ENCODE results near the gene PNMA8A. TPM values are rescaled to one million over a fixed set of nuclear protein-coding genes. Genes with fewer than 3 reads are reported as not detected.

The PNMA8A gene
- total RNA-seq, 4 donors from 2014 or later, result 0.38 TPM; not detected in 3

DNA sequence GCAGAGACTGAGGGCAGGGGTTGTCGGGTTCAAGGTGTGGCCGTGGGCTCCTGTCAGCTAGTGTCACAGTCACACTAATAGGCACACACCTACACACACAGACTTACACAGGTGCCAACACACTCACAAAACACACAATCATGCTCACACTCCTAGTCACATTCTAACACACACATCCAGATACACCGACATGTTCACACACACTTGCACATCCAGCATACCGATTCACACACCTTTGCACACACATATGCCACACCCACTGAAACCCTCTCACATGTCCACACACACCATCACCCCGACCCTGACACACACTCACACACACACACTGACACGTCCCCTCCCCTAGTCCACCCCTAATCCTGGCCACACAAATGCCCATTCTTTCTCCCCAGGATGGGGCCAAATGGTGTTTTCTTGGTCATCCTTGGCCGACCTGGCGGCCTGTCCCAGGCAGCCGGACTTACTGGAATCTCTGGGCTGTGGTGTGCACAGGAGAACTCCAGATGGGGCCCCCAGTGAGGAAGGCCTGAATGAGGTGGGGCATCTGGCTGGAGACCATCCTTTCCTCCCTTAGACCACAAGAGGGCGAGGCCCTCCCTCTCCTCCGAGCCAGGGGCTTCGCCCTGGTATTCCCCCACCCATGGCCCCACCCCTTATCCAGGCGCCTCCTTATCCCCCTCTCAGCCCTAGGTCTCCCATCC, 43.4 kb upstream of the PNMA8A start:
- TF ChIP-seq CTCF (IDR thresholded peaks at IDR 0.05) (no peak), POLR2A (IDR thresholded peaks at IDR 0.05) (no peak)
- 47 to 54% methylated on average over 9 to 11 of the region's 13 CpGs for WGBS, 2 donors
- intact Hi-C loops (cut with DNase I), result no loop called here
- H3K36me3 ChIP-seq, result no peaks in the 10 kb centered on the region
- H3K9me3 ChIP-seq, result no peaks in the 10 kb centered on the region
- H3K4me1 ChIP-seq, result peaks cover 0 to 12% (median 4%) of the 10 kb centered on the region in 3 donors
- H3K27ac ChIP-seq, result no peak overlapping the region
- H3K4me3 ChIP-seq, result no peak overlapping the region
- H3K27me3 ChIP-seq, result peaks cover 0 to 24% (median 2%) of the 10 kb centered on the region in 4 donors
- DNase-seq, result no peak

DNA sequence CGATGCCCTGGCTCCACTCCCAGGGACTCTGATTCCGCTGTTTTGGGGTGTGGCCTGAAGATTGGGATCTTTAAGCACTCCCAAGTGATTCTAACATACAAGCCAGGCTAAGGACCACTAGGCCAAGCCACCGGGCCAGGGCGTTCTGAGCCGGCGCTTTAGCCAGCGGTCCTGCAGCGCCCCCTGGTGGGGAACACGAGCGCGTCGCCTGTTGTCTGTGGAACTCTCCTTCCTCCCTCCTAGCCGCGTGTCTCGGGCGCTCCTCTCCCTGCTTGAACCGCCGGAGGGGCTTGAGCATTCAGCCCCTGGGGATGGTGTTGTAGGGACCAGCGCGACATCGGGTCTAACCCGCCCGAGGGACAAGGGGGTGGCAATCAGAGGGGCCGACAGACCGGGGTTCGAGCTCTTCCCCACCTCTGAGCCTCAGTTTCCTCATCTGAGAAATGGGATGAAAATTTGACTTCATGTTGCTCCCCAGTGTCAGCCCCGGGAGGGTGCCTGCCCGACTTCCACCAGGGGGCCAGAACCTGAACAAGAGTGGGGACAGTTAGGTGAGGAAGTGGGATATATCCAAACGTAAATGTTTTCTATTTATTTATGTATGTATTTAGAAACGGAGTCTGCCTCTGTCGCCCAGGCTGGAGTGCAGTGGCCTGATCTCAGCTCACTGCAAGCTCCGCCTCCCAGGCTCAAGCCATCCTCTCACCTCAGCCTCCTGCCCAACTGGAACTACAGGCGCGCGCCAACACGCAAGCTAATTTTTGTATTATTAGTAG, 42.3 kb upstream of the PNMA8A start:
- intact Hi-C loops (cut with DNase I), result no loop called here
- no peaks in the 10 kb centered on the region for H3K9me3 ChIP-seq
- peaks cover 0 to 12% (median 4%) of the 10 kb centered on the region in 3 donors for H3K4me1 ChIP-seq
- H3K4me3 ChIP-seq, result no peak overlapping the region
- peaks cover 0 to 24% (median 2%) of the 10 kb centered on the region in 4 donors for H3K27me3 ChIP-seq
- TF ChIP-seq POLR2A (IDR thresholded peaks at IDR 0.05) (no peak), CTCF (IDR thresholded peaks at IDR 0.05) (peak; percentile 77 to 96 (median 95))
- 35 to 36% methylated on average over 20 to 21 of the region's 36 CpGs for WGBS, 2 donors
- H3K36me3 ChIP-seq, result no peaks in the 10 kb centered on the region
- H3K27ac ChIP-seq, result no peak overlapping the region
- peak; percentile 14 for DNase-seq

DNA sequence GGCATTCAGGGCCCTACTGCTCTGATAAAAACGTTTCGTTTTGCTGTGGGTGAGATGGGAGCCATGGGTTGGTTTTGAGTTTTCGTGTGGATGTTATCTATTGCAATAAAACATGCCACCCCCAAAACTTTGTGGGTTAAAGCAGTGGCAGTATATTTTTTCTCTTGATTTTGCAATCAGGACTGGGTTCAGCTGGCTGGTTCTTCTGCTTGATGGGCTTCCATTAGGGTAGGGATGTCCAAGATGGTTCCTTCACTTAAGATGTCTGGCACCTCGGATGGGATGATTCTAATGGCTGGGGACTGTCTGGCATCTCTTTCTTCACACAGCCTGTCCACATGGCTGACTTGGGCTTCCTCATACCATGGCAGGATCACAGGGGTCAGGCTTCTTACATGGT, 39.9 kb upstream of the PNMA8A start:
- Histone ChIP-seq H3K4me1 (peaks cover 0 to 12% (median 4%) of the 10 kb centered on the region in 3 donors), H3K27ac (no peak overlapping the region), H3K36me3 (no peaks in the 10 kb centered on the region), H3K27me3 (peaks cover 0 to 27% (median 2%) of the 10 kb centered on the region in 4 donors), H3K4me3 (no peak overlapping the region), H3K9me3 (no peaks in the 10 kb centered on the region)
- TF ChIP-seq CTCF (IDR thresholded peaks at IDR 0.05), result no peak
- no peak for TF ChIP-seq POLR2A (IDR thresholded peaks at IDR 0.05)
- intact Hi-C loops (cut with DNase I), result no loop called here
- WGBS, 2 donors, result 70 to 84% methylated on average over 4 of the region's 4 CpGs
- no peak for DNase-seq

GRCh38 chr19:46508206-46508605, 36.8 kb upstream of the PNMA8A start:
- H3K27me3 ChIP-seq, result peaks cover 0 to 10% (median 0%) of the 10 kb centered on the region in 4 donors
- TF ChIP-seq CTCF (IDR thresholded peaks at IDR 0.05), result no peak
- TF ChIP-seq POLR2A (IDR thresholded peaks at IDR 0.05), result no peak
- H3K36me3 ChIP-seq, result no peaks in the 10 kb centered on the region
- no peak overlapping the region for H3K4me3 ChIP-seq
- H3K4me1 ChIP-seq, result peaks cover 0 to 3% (median 2%) of the 10 kb centered on the region in 3 donors
- DNase-seq, result no peak
- WGBS, 2 donors, result 57 to 68% methylated on average over 2 of the region's 2 CpGs
- intact Hi-C loops (cut with DNase I), result no loop called here
- H3K9me3 ChIP-seq, result peaks cover 0 to 3% (median 0%) of the 10 kb centered on the region in 3 donors
- H3K27ac ChIP-seq, result no peak overlapping the region

All from esophagus squamous epithelium (tissue), 5 donors.